ENCODE results near the gene CYP4F22. TPM values are rescaled to one million over a fixed set of nuclear protein-coding genes. Genes with fewer than 3 reads are reported as not detected.

CYP4F22 gene
- not detected in 2 replicates for total RNA-seq

DNA sequence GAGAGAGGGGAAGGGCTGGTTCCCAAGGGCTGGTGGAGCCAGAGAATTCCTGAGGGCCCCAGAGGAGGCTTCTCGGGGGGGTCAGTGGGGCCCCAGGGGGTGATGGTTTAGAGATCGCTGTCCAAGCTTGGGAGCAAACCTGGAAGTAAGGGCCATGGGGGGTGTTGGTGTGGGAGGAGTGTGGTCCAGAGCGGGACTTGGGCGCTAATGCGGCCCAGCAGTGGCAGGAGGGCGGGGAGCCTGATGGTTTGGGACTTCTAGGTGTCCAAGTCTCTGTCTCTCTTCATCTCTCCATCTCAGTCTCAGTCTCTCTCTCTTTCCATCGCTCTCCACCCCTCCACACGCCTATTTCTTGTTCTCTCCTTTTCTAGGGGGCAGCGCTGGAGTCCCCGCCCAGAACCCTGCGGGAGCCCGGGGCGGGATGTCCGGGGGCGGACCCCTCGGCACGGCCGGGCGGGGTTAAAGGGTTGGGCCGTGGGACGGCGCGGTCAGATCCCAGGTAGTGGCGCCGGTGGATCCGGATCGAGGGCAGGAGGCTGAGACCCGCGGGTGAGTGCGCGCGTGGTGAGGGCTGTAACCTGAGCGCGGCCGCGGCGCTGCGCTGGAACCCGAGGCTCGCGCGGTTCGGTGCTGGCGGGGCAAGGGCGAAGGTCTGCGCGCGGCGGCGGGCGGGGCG is at the start of gene CYP4F22:
CYP4F22 (plus strand) TSS at position 491 of the 676 bp plus-strand sequence. CDS start 16,812 bp downstream, outside the sequence.

DNA sequence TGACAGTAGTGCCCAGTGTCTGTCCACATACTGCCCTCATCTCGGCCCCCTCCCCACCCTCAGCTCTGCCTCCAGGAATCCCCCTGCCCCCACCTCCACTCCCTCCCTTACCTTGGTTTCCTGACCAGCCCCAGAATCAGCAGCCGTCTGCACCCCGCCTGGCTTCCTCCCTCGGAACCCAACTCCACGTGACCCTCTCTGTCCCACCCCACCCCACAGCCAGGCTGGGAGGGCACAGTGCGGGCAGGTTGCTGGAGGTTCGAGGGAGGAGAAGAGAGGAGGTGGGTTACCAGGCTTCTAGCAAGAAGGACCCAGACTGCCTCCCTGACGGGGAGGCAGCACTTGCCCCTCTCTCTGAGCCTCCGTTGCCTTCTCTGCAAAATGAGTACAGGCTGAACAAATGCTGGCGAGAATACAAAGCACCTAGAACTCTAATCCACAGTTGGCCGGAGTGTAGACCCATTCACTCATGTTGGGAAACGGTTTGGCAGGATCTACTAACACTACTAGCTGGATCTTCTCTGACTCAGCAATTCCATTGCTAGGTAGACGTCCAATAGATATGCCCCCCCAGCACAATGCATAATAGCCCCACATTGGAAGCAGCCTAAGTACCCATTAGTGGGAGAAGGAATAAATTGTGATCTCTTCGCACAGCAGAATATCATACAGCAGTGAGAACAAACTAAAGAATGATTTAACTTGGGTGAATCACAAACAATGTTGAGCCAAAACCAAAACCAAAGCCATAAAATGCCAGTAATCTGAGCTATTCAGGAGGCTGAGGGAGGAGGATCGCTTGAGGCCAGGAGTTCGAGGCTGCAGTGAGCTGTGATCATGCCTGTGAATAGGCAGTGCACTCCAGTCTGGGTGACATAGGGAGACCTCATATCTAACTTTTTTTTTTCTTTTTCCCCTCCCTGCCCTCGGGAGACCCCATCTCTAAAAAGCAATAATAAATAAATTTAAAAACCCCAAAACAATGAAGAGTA is 43.6 kb upstream of the CYP4F22 start, which contains the start of gene RASAL3:
RASAL3 (minus strand) TSS at position 151 of the 992 bp plus-strand sequence. CDS start 186 bp downstream, outside the sequence.

DNA sequence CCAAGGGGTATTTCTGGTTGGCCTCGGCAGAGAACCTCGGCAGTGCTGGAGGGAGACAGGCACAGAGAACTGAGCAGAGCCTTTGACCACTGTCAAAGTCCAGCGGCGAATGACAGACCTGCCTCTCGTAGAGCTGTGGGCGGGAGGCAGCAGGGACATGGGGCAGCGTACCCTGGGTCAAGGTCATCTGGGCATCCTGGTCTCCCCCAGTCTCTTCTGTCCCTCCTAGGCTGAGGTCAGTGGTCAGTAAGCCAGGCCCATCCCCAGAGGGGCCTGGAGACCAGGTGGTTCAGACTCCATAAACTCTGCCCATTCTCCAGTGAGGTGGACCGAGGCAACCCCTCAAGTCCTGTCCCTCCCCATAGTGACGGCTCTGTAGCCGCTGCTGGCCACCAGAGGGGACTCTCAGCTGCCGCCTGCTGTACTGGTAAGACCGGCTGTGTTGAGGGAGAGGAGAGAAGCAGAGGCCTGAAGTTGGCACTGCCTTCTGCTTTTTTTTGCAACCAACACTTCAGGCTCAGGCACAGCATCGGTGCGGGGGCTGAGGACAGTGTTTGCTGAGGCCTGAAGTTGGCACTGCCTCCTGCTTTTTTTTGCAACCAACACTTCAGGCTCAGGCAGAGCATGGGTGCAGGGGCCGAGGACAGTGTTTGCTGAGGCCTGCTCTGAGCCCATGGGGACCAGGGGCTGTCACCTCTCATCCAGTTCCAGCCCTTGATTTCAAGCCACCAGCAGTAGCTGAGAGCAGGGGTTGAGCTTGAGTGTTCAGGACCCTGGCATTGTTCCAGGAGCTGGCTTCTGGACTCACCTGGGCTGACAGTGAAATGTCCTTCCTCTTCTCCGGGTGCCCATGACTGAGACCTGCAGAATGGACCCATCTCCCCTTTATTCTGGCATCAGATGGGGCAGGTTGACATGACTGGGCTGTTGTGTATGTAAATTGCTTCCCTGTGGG is 28.7 kb upstream of the CYP4F22 start, which contains the start of gene PGLYRP2:
PGLYRP2 (minus strand) TSS at position 111 of the 955 bp plus-strand sequence. CDS start 130 bp downstream, outside the sequence.

Other genes with a start within 250 kb of the CYP4F22 start
- 19.1 and 23.9 TPM in 2 replicates for gene BRD4, start 176.0 kb upstream of the CYP4F22 start, total RNA-seq
- gene AKAP8, start 128.7 kb upstream of the CYP4F22 start, total RNA-seq: 13.3 and 17.9 TPM in 2 replicates
- gene AKAP8L, start 89.5 kb upstream of the CYP4F22 start, total RNA-seq: 39.5 and 40.1 TPM in 2 replicates
- 9.4 TPM in 2 replicates for gene WIZ, start 58.6 kb upstream of the CYP4F22 start, total RNA-seq
- not detected in 2 replicates for gene RASAL3, start 44.0 kb upstream of the CYP4F22 start, total RNA-seq
- not detected in 2 replicates for gene PGLYRP2, start 29.0 kb upstream of the CYP4F22 start, total RNA-seq
- gene CYP4F8, start 106.7 kb downstream of the CYP4F22 start, total RNA-seq: not detected in 2 replicates
- gene CYP4F3, start 132.4 kb downstream of the CYP4F22 start, total RNA-seq: not detected in 2 replicates
- not detected in 2 replicates for gene CYP4F12, start 164.6 kb downstream of the CYP4F22 start, total RNA-seq
- not detected in 2 replicates for gene OR10H2, start 219.5 kb downstream of the CYP4F22 start, total RNA-seq
- not detected in 2 replicates for gene OR10H3, start 229.5 kb downstream of the CYP4F22 start, total RNA-seq

All from articular chondrocyte of knee joint (primary cell).